22Rv1 (cell line): ENCODE results near the gene SGK1.

ENCODE experiments used
- CTCF ChIP-seq: fragments of 450-650 bp; IDR thresholded peaks from 2 replicates; pipeline ENCODE4 v1.5.1; 2017; ENCODE audit warnings: mild to moderate bottlenecking
- ZFX ChIP-seq: fragments of 450-650 bp; IDR thresholded peaks from 2 replicates; pipeline ENCODE4 v1.6.1; 2017; ENCODE audit warnings: antibody characterized with exemption, borderline replicate concordance

- TF ChIP-seq CTCF (no peak), ZFX (no peak)
These were observed 81.8 kb downstream of the SGK1 start for GRCh38 chr6:134235937-134236751.
